Dedifferentiated amniotic fluid mesenchymal stem cell (primary cell): ENCODE measurements around the gene ZNF185.
A peak's percentile ranks its signal among the peaks of the same experiment; 100 is the strongest.

Source experiments
- DNase-seq: peaks from one replicate; pipeline ENCODE4 v3.0.0-alpha.2; 2016; ENCODE audit errors: extremely low spot score

ZNF185 gene

DNA sequence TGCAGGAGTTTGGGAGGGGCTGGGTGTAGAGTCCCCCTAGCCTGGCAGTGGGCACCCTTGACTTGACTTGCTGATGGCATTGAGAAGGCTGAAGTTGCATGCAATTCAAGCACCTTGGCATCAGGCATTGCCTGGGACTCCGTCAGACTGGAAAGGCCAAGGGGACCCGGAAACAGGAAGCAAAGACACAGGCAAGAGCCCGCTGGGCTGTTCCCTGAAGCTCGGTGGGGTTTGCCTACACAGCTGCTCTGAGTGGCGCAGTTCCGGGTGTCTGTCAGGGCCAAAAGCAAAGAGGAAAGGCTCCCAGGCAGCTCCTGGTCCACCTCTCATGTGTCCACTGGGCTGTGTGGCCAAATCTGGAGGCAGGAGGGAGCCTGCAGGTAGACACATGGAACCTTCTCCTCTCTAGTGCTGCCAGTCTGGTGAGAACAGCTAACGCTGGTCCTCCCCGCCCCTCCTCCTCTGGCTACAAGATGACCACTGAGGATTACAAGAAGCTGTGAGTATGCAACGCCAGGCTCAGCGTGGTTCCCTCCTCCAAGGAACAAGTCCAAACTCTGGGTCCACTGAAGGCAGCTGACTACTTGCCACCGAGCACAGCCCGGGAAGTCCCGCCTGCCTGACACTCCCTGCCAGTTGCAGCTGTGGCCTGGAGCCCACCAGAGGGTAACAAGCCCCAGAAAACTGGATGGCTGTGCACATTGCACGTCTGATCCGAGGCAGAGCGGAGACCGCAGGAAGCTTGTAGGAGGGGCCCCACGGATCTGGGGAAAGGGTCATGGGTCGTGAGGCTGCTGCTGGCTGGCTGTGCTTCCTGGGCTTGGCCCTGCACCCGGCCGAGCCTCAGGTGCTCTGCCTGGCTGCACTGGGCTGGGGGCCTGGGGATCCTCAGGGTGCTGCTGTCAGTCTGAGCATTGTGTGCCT lies 20.1 kb downstream of the ZNF185 start:
- DNase-seq, result no peak

DNA sequence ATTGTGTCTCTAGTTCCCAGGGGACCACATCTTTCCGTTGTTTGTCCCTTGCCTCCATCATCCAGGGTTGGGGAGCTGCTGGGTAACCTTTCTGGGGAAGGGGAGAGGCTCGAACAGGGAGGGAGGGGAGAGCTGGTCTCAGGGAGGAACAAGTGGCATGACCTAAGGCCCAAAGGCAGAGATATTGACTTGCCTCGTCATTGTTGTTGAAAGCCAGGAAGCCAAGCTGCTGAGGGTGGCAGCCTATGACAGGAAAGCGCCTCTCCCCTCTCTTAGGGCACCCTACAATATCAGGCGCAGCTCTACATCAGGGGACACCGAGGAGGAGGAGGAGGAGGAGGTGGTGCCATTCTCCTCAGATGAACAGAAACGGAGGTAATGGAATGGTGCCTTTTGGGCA lies 20.8 kb downstream of the ZNF185 start:
- no peak for DNase-seq

- no peak for DNase-seq
These were observed 25.7 kb downstream of the ZNF185 start for GRCh38 chrX:152923599-152923998.

- no peak for DNase-seq
These were observed 28.0 kb downstream of the ZNF185 start for GRCh38 chrX:152925835-152926234.

DNA sequence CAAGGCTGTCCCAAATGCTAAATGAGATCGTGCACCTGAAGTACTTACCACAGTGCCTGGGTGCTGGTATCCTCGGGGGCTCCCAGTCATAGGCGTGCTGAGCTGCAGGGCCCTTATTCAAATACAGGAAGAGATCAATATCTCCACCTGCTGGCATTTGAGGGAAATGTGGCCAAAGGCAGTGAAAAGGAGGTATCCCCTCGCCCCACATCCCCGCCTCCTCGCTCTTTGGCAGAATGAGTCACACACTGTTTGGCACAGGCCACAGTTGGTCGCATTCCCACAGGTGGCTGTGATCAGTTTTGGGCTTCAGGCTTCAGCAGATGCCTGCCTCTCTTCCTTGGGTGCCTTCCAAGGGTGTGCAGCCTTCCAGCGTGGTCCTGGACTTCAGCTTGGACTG lies 28.4 kb downstream of the ZNF185 start:
- peak; percentile 39 for DNase-seq

DNA sequence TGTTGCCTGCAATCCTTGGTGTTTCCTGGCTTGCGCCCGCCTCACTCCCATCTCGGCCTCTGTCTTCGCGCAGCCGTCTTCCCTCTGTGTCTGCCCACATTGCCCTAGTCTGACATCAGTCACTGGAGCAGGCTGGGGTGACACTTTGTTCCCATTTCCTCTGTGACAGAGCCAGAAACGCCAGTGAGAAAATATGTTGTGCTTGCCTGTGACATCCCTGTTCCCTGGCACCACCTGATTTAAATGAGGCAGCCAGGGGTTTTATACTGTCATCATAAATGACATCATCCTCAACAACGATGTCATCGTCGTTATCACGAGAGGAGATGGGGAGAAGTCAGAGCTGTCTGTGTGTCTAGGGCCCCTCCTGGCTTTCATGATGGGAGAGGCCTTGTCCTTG lies 29.1 kb downstream of the ZNF185 start:
- DNase-seq, result no peak

DNA sequence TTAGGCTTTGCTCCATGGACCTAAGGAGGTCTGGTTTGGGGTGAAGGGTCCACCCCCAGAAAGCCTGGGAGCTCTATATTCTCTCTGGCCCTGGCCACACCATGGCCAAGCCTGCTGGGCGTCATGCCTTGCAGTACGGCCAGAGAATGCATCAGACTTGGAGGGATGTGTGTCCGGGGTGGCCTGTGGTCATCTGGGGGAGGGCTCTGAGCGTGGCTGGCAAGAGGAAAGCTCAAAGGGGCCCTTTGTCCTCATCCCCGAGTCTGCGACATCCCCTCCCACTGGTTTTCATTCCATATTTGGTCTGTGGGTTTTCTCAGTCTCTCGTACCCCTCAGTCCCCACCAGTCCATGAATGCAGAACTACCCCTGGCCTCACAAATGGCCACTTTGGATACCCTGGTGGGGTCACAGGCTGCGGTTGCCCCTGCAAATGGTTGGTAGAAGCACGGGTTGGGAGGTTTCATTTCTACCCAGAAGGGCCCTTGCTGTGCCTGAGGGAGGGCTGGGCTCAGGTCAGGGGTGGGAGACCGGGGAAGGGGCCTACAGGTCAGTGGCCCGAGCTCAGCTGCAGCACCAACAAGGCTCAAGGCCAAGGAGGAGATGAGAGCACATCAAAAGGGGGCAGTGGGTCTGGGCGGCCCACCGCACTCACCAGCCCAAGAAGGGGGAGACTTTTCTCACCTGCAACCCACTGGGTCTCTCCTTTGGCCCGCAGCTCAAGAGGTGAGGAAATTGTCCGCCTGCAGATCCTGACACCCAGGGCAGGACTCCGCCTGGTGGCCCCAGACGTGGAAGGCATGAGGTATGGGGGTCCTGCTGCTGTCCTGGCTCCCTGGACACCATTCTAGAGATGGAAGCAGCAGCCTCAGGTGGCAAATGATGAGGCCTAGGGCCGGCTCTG lies 30.2 kb downstream of the ZNF185 start:
- DNase-seq, result no peak

GRCh38 chrX:152928761-152929400 lies 31.0 kb downstream of the ZNF185 start:
- DNase-seq, result no peak

GRCh38 chrX:152929898-152930297 lies 32.0 kb downstream of the ZNF185 start:
- no peak for DNase-seq

- DNase-seq, result no peak
These were observed 32.6 kb downstream of the ZNF185 start for GRCh38 chrX:152930516-152930915.

- DNase-seq, result no peak
These were observed 34.3 kb downstream of the ZNF185 start for GRCh38 chrX:152932144-152932543.

DNA sequence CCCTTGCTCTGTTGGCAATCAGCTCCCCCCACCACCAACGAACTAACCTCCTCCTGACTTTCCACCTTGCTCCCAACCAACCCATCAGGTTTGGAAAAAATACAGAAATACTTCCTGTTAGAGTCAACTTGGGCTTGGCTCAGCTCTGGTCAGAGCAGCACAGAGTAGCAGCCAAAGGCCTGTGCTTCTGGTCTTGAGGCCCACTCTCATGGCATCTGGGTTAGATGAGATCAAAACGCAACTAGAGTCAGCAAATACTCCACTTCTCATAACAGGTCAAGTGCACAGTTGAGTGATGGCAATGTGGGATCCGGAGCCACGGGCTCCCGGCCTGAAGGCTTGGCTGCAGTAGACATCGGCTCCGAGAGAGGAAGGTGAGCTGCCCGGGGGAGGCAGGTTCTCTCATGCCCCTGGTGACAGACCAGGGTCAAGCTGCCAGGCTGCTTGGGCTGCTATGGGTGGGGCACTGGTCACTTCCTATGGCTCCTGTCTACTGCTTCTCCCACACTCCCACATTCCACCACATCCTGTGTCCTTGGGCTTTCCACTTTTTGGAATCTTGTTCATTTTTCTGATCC lies 34.8 kb downstream of the ZNF185 start:
- DNase-seq, result no peak

DNA sequence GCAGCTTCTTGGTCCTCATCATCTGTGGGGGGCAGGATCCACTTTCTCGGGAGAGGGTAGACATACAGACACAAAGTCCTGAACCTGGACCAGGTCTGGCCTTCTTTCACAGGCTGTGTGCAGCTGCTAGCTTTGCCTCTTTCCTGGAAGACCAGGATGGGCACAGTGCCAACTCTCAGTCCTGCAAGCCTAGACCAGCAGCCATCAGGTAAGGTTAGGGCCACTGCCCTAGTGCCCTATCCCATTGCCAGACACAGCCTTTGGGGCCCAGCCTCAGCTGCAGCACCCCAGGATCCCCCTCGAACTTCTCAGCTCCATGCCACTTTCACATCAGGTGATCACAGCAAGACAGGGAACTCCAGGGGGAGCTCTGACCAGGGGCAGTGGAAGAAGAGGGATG lies 38.4 kb downstream of the ZNF185 start:
- DNase-seq, result no peak

GRCh38 chrX:152937236-152937635 lies 39.4 kb downstream of the ZNF185 start:
- DNase-seq, result no peak

- peak; percentile 84 for DNase-seq
These were observed 43.6 kb downstream of the ZNF185 start for GRCh38 chrX:152941328-152942076.

GRCh38 chrX:152942077-152942442 lies 44.2 kb downstream of the ZNF185 start:
- no peak for DNase-seq

DNA sequence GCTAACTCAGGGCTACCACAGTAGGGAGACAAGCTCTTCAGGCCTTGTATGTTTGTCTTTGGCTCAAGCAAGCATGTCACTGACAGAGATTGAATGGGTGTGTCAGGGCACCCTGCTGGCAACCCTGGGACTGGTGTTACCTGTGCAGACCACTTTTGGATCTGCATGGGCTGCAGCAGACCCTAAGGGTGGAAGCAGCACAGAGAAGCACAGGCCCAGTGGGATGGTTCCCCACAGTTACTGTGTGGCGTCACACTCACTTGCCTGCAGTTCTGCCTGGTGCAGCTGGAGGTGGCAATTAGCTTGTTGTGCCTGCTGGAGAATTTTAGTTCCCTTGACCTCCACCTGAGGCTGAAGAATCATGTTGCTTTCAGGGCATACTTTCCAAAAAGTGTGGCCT lies 46.0 kb downstream of the ZNF185 start:
- no peak for DNase-seq

- no peak for DNase-seq
These were observed 47.4 kb downstream of the ZNF185 start for GRCh38 chrX:152945021-152945979.

DNA sequence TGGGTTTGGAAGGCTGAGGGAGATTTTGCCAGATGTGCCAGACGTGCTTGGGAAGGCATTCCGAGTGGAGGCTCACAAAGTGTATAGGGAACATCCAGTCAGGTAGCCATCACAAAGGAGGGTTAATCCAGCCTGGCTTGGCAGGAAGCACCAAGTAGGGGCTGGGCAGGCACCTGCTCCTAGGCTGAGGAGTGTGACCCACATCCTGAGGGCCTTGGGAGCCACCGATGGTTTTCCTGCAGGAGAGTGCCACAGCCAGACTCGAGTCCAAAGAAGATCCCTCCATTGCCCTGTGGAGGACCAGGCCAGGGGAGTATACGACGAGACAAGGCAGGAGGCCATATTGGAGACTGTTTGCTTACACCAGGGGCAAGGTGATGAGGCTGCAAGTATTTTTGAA lies 48.8 kb downstream of the ZNF185 start:
- DNase-seq, result no peak
